ENCODE data around the gene ARHGAP8. TPM values are rescaled to one million over a fixed set of nuclear protein-coding genes. Genes with fewer than 3 reads are reported as not detected.

ARHGAP8 gene
- total and polyA plus RNA-seq, 10 of the 15 experiments (the other 5 are each of a cell fraction or from before 2014, with no cell fraction given): 0.33 TPM; not detected in 9

GRCh38 chr22:44740307-44740706, 12.1 kb upstream of the ARHGAP8 start:
- ChIA-PET SMC1A (ENCODE audit: uncharacterized antibody, unreplicated experiment) (interaction anchor here (1.1 kb wide), 1 partner anchor 42 kb away, joined by 3 read pairs; no protein-coding TSS in a partner anchor), RAD21 (ENCODE audit: unreplicated experiment) (no interaction called here), CTCF (no interaction called here), POLR2A (no interaction called here)
- FAIRE-seq (no peak), DNase-seq (ENCODE audit: low read depth, low spot score) (no peak), ATAC-seq (no peak)
- no peaks in the 10 kb centered on the region for H3K79me2 ChIP-seq (ENCODE audit: control insufficient read depth, insufficient read depth, low read length)
- no peaks in the 10 kb centered on the region for H3K9me3 ChIP-seq (replicated peaks; ENCODE audit: control insufficient read depth, insufficient read depth, low read length)
- in situ Hi-C loops (cut with MboI) (no loop called here), intact Hi-C loops (cut with micrococcal nuclease; ENCODE audit: unreplicated experiment) (no loop called here)
- H3K4me1 ChIP-seq (ENCODE audit: control insufficient read depth, insufficient read depth, low read length): no peaks in the 10 kb centered on the region
- no peaks in the 10 kb centered on the region for H4K20me1 ChIP-seq (ENCODE audit: control insufficient read depth, insufficient read depth)
- no peak overlapping the region for H3K9ac ChIP-seq (ENCODE audit: control insufficient read depth, insufficient read depth, low read length)
- H3K4me3 ChIP-seq: no peak overlapping the region
- no peaks in the 10 kb centered on the region for H3K27me3 ChIP-seq (replicated peaks in 1 of 2; ENCODE audit: control insufficient read depth in 2 of 2, insufficient read depth in 2 of 2, low read length in 1 of 2)
- H3K27ac ChIP-seq (ENCODE audit: control insufficient read depth, insufficient read depth): no peak overlapping the region
- no peak for TF ChIP-seq MEF2A (IDR thresholded peaks at IDR 0.05; ENCODE audit: insufficient read depth, low read depth, low read length)
- no peak for TF ChIP-seq RELB (IDR thresholded peaks at IDR 0.05; ENCODE audit: low read depth)
- TF ChIP-seq ASH2L (IDR thresholded peaks at IDR 0.05; ENCODE audit: borderline replicate concordance, low read depth): no peak
- TF ChIP-seq ZNF384 (IDR thresholded peaks at IDR 0.05; ENCODE audit: borderline replicate concordance, low read depth, low read length): no peak
- no peak for TF ChIP-seq CEBPB (IDR thresholded peaks at IDR 0.05; ENCODE audit: borderline replicate concordance in 1 of 2, low read depth in 2 of 2, low read length in 2 of 2)
- no peak for TF ChIP-seq PML (IDR thresholded peaks at IDR 0.05; ENCODE audit: low read length)
- TF ChIP-seq PKNOX1 (IDR thresholded peaks at IDR 0.05): no peak
- TF ChIP-seq MTA2 (IDR thresholded peaks at IDR 0.05; ENCODE audit: low read depth): no peak
- TF ChIP-seq BRCA1 (IDR thresholded peaks at IDR 0.05; ENCODE audit: low read depth, low read length): no peak
- no peak for TF ChIP-seq POU2F2 (IDR thresholded peaks at IDR 0.05; ENCODE audit: borderline replicate concordance, low read depth, low read length)
- 61% methylated on average over 15 of the region's 17 CpGs for WGBS (ENCODE audit: insufficient coverage, insufficient replicate concordance, low lambda C conversion rate, missing lambda C conversion rate)
- no peak overlapping the region for H2AFZ ChIP-seq (ENCODE audit: control insufficient read depth, low read depth, low read length)
- no peaks in the 10 kb centered on the region for H3K36me3 ChIP-seq (ENCODE audit: control insufficient read depth in 2 of 2, insufficient read depth in 2 of 2, low read length in 1 of 2)
- BruUV-seq (replicated peaks): no TSS peak
- no peak overlapping the region for H3K4me2 ChIP-seq (ENCODE audit: control insufficient read depth, insufficient read depth)

Data from GM12878 (cell line).